Mucosa of descending colon (tissue), 3 donors: Measurements from ENCODE around the gene GREM2. TPM values are rescaled to one million over a fixed set of nuclear protein-coding genes. Genes with fewer than 3 reads are reported as not detected.

Source experiments
- ATAC-seq: fragments of 200-7000 bp; cut with Tn5 transposase; one replicate; pipeline ENCODE4 v1.9.1; 2020; ENCODE audit warnings: mild to moderate bottlenecking, moderate library complexity
- DNase-seq, 3 donors: peaks; one replicate each; pipeline ENCODE4 v3.0.0-alpha.2; 2020
- H3K36me3 ChIP-seq: fragments of 200-600 bp; one replicate; pipeline ENCODE4 v1.8.0; 2021; ENCODE audit warnings: low read depth, mild to moderate bottlenecking
- H3K4me1 ChIP-seq: fragments of 200-600 bp; one replicate; pipeline ENCODE4 v1.8.0; 2021; ENCODE audit warnings: low read depth, mild to moderate bottlenecking
- H3K4me3 ChIP-seq: fragments of 200-600 bp; one replicate; pipeline ENCODE4 v1.8.0; 2021; ENCODE audit warnings: mild to moderate bottlenecking
- H3K9me3 ChIP-seq: fragments of 200-600 bp; one replicate; pipeline ENCODE4 v1.8.0; 2021; ENCODE audit warnings: mild to moderate bottlenecking
- CTCF ChIP-seq: fragments of 200-600 bp; IDR thresholded peaks from one replicate; pipeline ENCODE4 v1.8.0; 2022; ENCODE audit warnings: antibody characterized with exemption, mild to moderate bottlenecking
- intact Hi-C, 2 donors: fragments of 100-400 bp; cut with DNase I in 1 of 2; cut with micrococcal nuclease in 1 of 2; formaldehyde crosslinking; loops; one replicate each; pipeline versions ENCODE4 v1.11.0 to v1.11.1; 2022; cut with DNase I, micrococcal nuclease
- total RNA-seq, 3 donors: library from RNA; stranded (reverse); fragmentation: NEBNext Ultra II Directional in 2 of 3; extraction: Animal tissue kit (Norgen Biotek cat#: 25700) in 2 of 3; gene quantifications; one replicate each; pipeline versions ENCODE4 v1.2.1 to v1.2.4, GENCODE V29; 2021 to 2023
- donor health status: DM: no; HTN: no; CAD: no; lungs with moderate emphysema.
- donor health status: DM: no; HTN: no; CAD: no.
- donor health status: DM: no; HTN: yes; CAD: no.

The GREM2 gene
- total RNA-seq, 3 donors from 2014 or later = 5.1 to 25.5 (median 6.0) TPM

- Histone ChIP-seq H3K4me1 (no peaks in the 10 kb centered on the region), H3K4me3 (no peak overlapping the region), H3K36me3 (no peaks in the 10 kb centered on the region), H3K9me3 (no peaks in the 10 kb centered on the region)
- DNase-seq (no peak), ATAC-seq (no peak)
- no peak for TF ChIP-seq CTCF
- intact Hi-C loops = no loop called here
These were observed 38.9 kb upstream of the GREM2 start for GRCh38 chr1:240650877-240651276.

- no peaks in the 10 kb centered on the region for H3K4me1 ChIP-seq
- no peaks in the 10 kb centered on the region for H3K9me3 ChIP-seq
- intact Hi-C loops = no loop called here
- H3K36me3 ChIP-seq = no peaks in the 10 kb centered on the region
- H3K4me3 ChIP-seq = no peak overlapping the region
- no peak for ATAC-seq
- TF ChIP-seq CTCF = no peak
- DNase-seq = no peak
These were observed 38.1 kb upstream of the GREM2 start for GRCh38 chr1:240649733-240650721.

GRCh38 chr1:240646571-240647240, 34.8 kb upstream of the GREM2 start:
- no peaks in the 10 kb centered on the region for H3K36me3 ChIP-seq
- DNase-seq (no peak), ATAC-seq (no peak)
- H3K9me3 ChIP-seq = no peaks in the 10 kb centered on the region
- no peak overlapping the region for H3K4me3 ChIP-seq
- TF ChIP-seq CTCF = no peak
- H3K4me1 ChIP-seq = no peaks in the 10 kb centered on the region
- intact Hi-C loops = no loop called here

GRCh38 chr1:240644732-240645131, 32.8 kb upstream of the GREM2 start:
- Histone ChIP-seq H3K9me3 (no peaks in the 10 kb centered on the region), H3K36me3 (no peaks in the 10 kb centered on the region), H3K4me3 (no peak overlapping the region), H3K4me1 (no peaks in the 10 kb centered on the region)
- no peak for DNase-seq
- ATAC-seq = no peak
- intact Hi-C loops = no loop called here
- no peak for TF ChIP-seq CTCF

- no peak for ATAC-seq
- no peak for TF ChIP-seq CTCF
- Histone ChIP-seq H3K4me1 (no peaks in the 10 kb centered on the region), H3K9me3 (no peaks in the 10 kb centered on the region), H3K4me3 (no peak overlapping the region), H3K36me3 (no peaks in the 10 kb centered on the region)
- intact Hi-C loops = no loop called here
- DNase-seq = no peak
These were observed 23.7 kb upstream of the GREM2 start for GRCh38 chr1:240635466-240636256.
